ENCODE data around the gene CDH16.
A peak's percentile ranks its signal among the peaks of the same experiment; 100 is the strongest.
"Not testable (repeated sequence)": the region's sequence is repeated elsewhere in the genome, so short reads cannot be mapped to it uniquely, and the experiment has no call there.

CDH16 gene, protein sequence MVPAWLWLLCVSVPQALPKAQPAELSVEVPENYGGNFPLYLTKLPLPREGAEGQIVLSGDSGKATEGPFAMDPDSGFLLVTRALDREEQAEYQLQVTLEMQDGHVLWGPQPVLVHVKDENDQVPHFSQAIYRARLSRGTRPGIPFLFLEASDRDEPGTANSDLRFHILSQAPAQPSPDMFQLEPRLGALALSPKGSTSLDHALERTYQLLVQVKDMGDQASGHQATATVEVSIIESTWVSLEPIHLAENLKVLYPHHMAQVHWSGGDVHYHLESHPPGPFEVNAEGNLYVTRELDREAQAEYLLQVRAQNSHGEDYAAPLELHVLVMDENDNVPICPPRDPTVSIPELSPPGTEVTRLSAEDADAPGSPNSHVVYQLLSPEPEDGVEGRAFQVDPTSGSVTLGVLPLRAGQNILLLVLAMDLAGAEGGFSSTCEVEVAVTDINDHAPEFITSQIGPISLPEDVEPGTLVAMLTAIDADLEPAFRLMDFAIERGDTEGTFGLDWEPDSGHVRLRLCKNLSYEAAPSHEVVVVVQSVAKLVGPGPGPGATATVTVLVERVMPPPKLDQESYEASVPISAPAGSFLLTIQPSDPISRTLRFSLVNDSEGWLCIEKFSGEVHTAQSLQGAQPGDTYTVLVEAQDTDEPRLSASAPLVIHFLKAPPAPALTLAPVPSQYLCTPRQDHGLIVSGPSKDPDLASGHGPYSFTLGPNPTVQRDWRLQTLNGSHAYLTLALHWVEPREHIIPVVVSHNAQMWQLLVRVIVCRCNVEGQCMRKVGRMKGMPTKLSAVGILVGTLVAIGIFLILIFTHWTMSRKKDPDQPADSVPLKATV

GRCh38 chr16:66918803-66919568 is at the start of gene CDH16:
TSS of gene CDH16 (minus strand) at chr16:66918885. CDS start at chr16:66918065, 820 bp downstream.
- DNase-seq (ENCODE audit: low read depth in 1 of 2, low spot score in 1 of 2) = no peak

DNA sequence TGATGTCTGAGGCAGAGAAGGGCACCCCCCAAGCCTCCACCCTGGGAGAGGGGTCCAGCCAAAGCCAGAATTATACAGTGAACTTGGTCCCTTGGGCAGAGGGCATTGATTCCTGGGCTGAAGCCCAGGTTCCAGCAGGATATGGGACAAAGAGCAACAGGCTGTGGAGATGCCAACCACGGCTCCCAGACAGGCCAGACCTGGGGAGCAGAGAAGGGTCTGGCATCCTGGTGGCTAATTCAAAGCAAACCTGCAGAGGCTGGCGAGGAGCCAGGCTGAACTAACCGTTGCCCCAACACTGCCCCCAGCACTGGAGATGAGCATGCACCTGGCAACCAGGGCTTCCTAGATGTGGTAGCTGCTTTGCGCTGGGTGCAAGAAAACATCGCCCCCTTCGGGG is 45.4 kb upstream of the CDH16 start:
- no peak for DNase-seq (ENCODE audit: low read depth in 1 of 2, low spot score in 1 of 2)

- no peak for DNase-seq (ENCODE audit: low read depth in 1 of 2, low spot score in 1 of 2)
These were observed 43.2 kb upstream of the CDH16 start for GRCh38 chr16:66961914-66962313.

DNA sequence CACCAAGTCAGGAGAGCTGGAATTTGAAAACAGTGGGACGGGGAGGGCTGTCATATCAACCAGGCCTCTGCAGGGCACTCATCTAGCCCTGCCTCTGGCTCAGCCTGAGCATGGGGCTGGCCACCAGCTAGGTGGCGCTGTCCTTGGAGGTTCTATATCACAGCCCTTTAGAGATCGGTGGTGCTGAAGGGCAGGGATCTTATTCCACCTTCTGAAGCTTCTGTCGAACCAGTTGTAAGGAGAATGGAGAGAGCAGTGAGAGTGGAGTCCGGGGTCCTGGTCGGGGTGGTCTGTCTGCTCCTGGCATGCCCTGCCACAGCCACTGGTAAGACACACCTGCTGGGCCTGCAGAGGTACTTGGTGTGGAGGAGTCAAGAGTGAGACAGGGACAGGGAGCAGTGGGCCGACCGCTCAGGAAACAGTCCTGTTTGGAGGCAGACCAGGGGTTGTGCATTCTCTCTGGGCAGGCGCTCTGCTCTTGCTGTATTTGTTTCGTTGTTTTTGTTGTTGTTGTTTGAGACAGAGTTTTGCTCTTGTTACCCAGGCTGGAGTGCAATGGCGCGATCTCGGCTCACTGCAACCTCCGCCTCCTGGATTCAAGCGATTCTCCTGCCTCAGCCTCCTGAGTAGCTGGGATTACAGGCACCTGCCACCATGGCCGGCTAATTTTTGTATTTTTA is 42.5 kb upstream of the CDH16 start, which contains the start of gene CES3:
Gene CES3, plus strand, starts transcription at position 202 of the 680 bp plus-strand sequence. Its CDS starts 42 bp downstream, at position 244.
- DNase-seq (ENCODE audit: low read depth in 1 of 2, low spot score in 1 of 2) = peak; percentile 24 to 46

- DNase-seq (ENCODE audit: low read depth in 1 of 2, low spot score in 1 of 2) = no peak
These were observed 41.6 kb upstream of the CDH16 start for GRCh38 chr16:66960270-66960669.

DNA sequence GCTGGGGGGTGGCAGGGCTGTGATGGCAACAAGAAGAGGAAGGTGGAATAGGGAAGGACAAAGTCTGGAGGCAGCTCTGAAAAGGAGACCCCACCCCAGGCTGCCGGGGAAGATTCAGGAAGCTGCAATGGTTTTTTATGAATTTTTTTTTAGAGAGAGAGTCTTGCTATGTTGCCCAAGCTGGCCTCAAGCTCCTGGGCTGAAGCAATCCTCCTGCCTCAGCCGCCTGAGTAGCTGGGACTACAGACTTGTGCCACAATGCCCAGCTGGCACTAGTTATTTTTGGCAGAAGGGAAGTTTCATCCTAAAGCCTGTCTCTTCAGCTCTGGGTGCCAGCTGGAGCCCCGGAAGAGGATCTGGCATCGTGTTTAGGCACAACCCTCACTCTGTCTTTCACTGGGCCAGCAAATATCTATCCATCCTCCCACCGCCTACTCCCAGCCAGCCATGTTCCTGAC is 41.0 kb upstream of the CDH16 start:
- no peak for DNase-seq (ENCODE audit: low read depth in 1 of 2, low spot score in 1 of 2)

GRCh38 chr16:66958857-66959703 is 40.4 kb upstream of the CDH16 start:
- no peak for DNase-seq (ENCODE audit: low read depth in 1 of 2, low spot score in 1 of 2)

GRCh38 chr16:66956154-66956457 is 37.4 kb upstream of the CDH16 start:
- DNase-seq (ENCODE audit: low read depth in 1 of 2, low spot score in 1 of 2) = not testable (repeated sequence)

DNA sequence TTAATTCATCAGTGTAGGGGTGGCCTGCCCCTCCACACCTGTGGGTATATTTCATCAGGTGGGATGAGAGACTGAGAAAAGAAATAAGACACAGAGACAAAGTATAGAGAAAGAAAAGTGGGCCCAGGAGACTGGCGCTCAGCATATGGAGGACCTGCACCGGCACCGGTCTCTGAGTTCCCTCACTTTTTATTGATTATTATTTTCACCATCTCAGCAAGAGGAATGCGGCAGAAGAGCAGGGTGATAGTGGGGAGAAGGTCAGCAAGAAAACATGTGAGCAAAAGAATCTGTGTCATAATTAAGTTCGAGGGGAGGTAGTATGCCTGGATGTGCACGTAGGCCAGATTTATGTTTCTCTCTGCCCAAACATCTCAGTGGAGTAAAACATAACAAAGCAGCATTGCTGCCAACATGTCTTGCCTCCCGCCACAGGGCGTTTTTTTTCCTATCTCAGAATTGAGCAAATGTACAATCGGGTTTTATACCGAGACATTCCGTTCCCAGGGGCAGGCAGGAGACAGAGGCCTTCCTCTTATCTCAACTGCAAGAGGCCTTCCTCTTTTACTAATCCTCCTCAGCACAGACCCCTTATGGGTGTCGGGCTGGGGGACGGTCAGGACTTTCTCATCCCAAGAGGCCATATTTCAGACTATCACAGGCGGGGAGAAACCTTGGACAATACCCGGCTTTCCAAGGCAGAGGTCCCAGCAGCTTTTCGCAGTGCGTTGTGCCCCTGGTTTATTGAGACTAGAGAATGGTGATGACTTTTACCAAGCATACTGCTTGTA is 36.9 kb upstream of the CDH16 start:
- not testable (repeated sequence) for DNase-seq (ENCODE audit: low read depth in 1 of 2, low spot score in 1 of 2)

- DNase-seq (ENCODE audit: low read depth in 1 of 2, low spot score in 1 of 2) = peak; percentile 48 to 62
These were observed 35.5 kb upstream of the CDH16 start for GRCh38 chr16:66954097-66954659.

DNA sequence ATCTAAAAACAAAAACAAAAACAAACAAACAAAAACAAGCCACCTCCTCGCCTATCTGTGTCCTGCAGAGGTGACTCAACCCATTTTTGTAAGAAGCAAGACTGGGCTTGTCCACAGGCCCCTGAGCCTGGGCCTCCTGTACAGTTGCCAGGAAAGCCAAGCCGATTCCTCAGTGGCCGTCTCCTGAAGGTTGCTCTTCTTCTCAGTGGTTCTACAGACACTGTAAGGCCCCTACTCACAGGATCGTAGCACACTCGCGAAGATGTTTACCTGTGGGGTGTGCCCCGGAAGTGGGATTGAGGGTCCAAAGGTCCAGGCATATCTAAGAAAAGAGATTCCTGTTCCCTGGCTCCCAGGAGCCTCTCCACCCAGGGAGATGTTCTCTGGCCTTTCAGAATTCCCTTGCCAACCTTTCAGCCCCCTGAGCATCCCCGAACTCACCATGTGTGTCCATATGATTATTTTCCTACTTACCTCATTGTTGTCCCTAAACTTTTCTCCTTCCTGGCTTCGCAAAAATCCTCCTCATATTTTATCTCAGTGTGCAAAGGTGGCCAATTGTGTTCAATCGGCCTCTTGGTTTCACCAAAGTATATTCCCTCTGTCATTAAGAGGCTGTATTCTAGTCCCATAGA is 34.9 kb upstream of the CDH16 start:
- no peak for DNase-seq (ENCODE audit: low read depth in 1 of 2, low spot score in 1 of 2)

DNA sequence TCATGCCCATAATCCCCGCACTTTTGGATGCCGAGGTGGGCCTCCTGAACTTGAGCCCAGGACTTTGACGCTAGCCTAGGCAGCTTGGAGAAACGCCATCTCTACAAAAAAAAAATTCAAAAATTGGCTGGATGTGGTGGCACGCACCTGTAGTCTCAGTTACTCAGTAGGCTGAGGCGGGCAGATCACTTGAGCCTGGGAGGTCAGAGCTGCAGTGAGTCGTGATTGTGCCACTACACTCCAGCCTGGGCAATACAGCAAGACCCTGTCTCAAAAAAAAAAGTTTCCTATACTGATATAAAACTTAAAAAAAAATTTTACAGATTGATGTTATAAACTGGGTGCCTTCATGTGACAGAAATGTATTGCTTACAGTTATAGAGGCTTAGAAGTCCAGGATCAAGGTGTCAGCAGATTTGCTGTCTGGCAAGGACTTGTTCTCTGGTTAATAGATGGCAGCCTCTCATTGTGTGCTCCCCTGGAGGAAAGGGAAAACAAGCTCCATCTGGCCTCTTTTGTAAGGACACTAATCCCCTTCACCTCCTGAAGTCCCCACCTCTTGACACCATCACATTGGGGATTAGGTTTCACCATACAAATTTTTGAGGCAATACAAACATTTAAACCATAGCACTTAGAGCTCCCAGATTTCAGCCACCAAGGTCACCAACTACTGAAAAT is 33.9 kb upstream of the CDH16 start:
- no peak for DNase-seq (ENCODE audit: low read depth in 1 of 2, low spot score in 1 of 2)

- no peak for DNase-seq (ENCODE audit: low read depth in 1 of 2, low spot score in 1 of 2)
These were observed 32.5 kb upstream of the CDH16 start for GRCh38 chr16:66950971-66951790.

DNA sequence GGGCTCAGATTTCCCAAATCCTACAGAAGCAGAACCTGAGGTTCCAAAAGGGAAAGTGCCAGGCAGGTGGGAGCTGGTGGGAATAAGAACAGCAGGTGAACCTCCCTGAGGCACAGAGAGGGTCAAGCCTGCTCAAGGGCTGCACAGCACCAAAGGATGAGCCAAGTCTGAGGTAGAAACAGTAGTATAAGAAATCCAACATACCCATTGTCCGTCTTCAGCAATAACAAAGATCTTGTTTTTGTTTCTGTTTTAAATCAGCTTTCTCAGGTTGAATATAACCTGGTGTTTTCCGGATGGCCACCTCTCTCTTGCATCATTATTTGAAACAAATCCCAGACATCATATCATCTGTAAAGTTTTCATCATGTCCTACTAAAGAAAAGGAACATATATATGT is 31.8 kb upstream of the CDH16 start:
- DNase-seq (ENCODE audit: low read depth in 1 of 2, low spot score in 1 of 2) = no peak

- DNase-seq (ENCODE audit: low read depth in 1 of 2, low spot score in 1 of 2) = no peak
These were observed 30.8 kb upstream of the CDH16 start for GRCh38 chr16:66949472-66949871.

GRCh38 chr16:66948837-66949225 is 30.1 kb upstream of the CDH16 start:
- DNase-seq (ENCODE audit: low read depth in 1 of 2, low spot score in 1 of 2) = no peak

Data from stimulated activated CD4-positive, alpha-beta T cell treated with anti-CD3 and anti-CD28 coated beads, Interleukin-15, amount 100 ng/mL, for 1 hour (primary cell).